ENCODE results near the gene SPRYD3.

SPRYD3 gene

DNA sequence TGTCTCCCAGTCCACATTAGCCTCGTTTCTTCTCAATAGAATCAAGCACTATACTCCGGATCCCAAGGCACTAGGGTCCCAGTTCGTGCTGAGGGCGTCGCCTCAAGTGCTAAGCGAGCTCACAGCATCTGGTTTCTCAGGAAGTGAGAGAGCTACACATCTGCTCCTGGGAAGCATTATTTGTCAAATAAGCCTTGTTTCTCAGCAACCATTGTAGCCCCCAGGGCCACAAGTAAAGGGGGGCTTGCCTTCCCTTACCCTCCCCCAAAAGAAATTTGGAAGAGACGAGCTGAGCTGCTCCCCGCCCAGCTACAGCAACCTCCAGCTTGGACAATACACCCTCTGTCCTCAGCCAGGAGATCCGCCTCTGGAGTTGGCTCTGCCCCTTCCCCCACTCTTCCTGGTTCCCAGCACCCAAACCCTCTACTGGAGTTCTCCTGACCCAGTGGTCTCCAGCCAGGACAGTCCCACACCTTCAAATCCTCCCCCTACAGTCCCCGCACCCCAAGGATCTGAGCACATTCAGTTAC, 35.1 kb downstream of the SPRYD3 start:
- H3K36me3 ChIP-seq (ENCODE audit: control insufficient read depth in 2 of 2, insufficient read depth in 1 of 2, low read length in 2 of 2), result peaks cover 5 to 26% of the 10 kb centered on the region in 2 experiments
- H3K9me3 ChIP-seq (ENCODE audit: control insufficient read depth, insufficient read depth, low read depth, low read length), result no peaks in the 10 kb centered on the region
- H3K4me3 ChIP-seq (ENCODE audit: low read depth, low read length), result no peak overlapping the region
- POLR2A ChIA-PET, result interaction anchor here (1.6 to 1.9 kb wide), 2 partner anchors 11 to 38 kb away, joined by 6 to 18 read pairs; partner anchors contain the start of gene EIF4B
- no peak overlapping the region for H3K27ac ChIP-seq (ENCODE audit: extremely low read depth, low read depth, low read length)
- CTCF ChIA-PET, result interaction anchor here (0.9 to 1.7 kb wide), 2 partner anchors 10 to 22 kb away, joined by 6 to 7 read pairs; no protein-coding TSS in a partner anchor
- peaks cover 15% of the 10 kb centered on the region for H3K4me1 ChIP-seq (ENCODE audit: control insufficient read depth, insufficient read depth, low read length)
- TF ChIP-seq GLI2 (tag by site-specific recombination; IDR thresholded peaks at IDR 0.05; ENCODE audit: borderline replicate concordance, low read depth) (no peak), ZXDB (tag by site-specific recombination; IDR thresholded peaks at IDR 0.05) (no peak), ZSCAN16 (tag by site-specific recombination; IDR thresholded peaks at IDR 0.05) (no peak), ZNF24 (tag by site-specific recombination; IDR thresholded peaks at IDR 0.05) (no peak), ZFP3 (tag by site-specific recombination; IDR thresholded peaks at IDR 0.05; ENCODE audit: low read depth) (no peak), ZNF366 (tag by site-specific recombination; conservative IDR thresholded peaks at IDR 0.05) (no peak), ZNF112 (tag by site-specific recombination; IDR thresholded peaks at IDR 0.05) (no peak), KLF9 (tag by site-specific recombination; IDR thresholded peaks at IDR 0.05; ENCODE audit: low read depth) (no peak), ZNF837 (tag by site-specific recombination; IDR thresholded peaks at IDR 0.05) (no peak), RBAK (tag by site-specific recombination; IDR thresholded peaks at IDR 0.05) (no peak), ZBTB1 (tag by site-specific recombination; IDR thresholded peaks at IDR 0.05) (no peak), ZNF221 (tag by site-specific recombination; IDR thresholded peaks at IDR 0.05; ENCODE audit: borderline replicate concordance) (no peak), ZNF660 (tag by site-specific recombination; IDR thresholded peaks at IDR 0.05) (no peak), SP2 (tag by site-specific recombination; IDR thresholded peaks at IDR 0.05) (no peak), ZNF510 (tag by site-specific recombination; IDR thresholded peaks at IDR 0.05; ENCODE audit: insufficient replicate concordance) (no peak)
- TF ChIP-seq, protein P1, sequence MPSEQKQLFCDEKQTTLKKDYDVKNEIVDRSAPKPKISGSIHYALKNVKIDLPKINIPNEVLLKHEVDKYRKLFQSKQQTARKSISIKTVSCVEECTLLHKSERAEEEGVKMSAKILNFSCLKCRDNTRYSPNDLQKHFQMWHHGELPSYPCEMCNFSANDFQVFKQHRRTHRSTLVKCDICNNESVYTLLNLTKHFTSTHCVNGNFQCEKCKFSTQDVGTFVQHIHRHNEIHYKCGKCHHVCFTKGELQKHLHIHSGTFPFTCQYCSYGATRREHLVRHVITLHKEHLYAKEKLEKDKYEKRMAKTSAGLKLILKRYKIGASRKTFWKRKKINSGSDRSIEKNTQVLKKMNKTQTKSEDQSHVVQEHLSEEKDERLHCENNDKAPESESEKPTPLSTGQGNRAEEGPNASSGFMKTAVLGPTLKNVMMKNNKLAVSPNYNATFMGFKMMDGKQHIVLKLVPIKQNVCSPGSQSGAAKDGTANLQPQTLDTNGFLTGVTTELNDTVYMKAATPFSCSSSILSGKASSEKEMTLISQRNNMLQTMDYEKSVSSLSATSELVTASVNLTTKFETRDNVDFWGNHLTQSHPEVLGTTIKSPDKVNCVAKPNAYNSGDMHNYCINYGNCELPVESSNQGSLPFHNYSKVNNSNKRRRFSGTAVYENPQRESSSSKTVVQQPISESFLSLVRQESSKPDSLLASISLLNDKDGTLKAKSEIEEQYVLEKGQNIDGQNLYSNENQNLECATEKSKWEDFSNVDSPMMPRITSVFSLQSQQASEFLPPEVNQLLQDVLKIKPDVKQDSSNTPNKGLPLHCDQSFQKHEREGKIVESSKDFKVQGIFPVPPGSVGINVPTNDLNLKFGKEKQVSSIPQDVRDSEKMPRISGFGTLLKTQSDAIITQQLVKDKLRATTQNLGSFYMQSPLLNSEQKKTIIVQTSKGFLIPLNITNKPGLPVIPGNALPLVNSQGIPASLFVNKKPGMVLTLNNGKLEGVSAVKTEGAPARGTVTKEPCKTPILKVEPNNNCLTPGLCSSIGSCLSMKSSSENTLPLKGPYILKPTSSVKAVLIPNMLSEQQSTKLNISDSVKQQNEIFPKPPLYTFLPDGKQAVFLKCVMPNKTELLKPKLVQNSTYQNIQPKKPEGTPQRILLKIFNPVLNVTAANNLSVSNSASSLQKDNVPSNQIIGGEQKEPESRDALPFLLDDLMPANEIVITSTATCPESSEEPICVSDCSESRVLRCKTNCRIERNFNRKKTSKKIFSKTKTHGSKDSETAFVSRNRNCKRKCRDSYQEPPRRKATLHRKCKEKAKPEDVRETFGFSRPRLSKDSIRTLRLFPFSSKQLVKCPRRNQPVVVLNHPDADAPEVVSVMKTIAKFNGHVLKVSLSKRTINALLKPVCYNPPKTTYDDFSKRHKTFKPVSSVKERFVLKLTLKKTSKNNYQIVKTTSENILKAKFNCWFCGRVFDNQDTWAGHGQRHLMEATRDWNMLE (tag by site-specific recombination; conservative IDR thresholded peaks at IDR 0.05; ENCODE audit: low read depth), result no peak
- TF ChIP-seq, protein P2, sequence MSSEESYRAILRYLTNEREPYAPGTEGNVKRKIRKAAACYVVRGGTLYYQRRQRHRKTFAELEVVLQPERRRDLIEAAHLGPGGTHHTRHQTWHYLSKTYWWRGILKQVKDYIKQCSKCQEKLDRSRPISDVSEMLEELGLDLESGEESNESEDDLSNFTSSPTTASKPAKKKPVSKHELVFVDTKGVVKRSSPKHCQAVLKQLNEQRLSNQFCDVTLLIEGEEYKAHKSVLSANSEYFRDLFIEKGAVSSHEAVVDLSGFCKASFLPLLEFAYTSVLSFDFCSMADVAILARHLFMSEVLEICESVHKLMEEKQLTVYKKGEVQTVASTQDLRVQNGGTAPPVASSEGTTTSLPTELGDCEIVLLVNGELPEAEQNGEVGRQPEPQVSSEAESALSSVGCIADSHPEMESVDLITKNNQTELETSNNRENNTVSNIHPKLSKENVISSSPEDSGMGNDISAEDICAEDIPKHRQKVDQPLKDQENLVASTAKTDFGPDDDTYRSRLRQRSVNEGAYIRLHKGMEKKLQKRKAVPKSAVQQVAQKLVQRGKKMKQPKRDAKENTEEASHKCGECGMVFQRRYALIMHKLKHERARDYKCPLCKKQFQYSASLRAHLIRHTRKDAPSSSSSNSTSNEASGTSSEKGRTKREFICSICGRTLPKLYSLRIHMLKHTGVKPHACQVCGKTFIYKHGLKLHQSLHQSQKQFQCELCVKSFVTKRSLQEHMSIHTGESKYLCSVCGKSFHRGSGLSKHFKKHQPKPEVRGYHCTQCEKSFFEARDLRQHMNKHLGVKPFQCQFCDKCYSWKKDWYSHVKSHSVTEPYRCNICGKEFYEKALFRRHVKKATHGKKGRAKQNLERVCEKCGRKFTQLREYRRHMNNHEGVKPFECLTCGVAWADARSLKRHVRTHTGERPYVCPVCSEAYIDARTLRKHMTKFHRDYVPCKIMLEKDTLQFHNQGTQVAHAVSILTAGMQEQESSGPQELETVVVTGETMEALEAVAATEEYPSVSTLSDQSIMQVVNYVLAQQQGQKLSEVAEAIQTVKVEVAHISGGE (tag by site-specific recombination; conservative IDR thresholded peaks at IDR 0.05; ENCODE audit: low read depth), result no peak
